ENCODE results near the gene STXBP1.

Gene STXBP1

DNA sequence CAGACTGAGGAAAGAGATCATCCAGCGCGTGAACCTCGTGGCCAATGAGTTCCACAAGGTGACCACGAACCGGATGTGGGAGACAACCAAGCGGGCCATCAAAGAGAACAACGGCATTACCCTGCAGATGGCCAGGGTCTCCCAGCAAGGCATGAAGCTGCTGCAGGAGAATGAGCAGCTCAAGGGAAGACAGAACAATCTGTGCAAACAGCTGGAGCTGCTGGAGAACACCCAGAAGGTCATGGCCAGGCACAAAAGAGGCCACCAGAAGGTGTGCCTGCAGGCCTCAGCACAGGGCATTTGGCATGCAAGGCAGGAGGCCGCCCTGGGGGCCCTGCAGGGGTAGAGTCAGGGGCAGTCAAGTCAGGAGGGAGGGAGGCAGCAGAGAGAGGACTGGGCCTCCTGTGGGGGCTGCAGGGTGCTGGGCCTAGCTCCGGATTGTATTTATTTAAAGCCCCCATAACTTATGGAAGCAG lies 99.2 kb downstream of the STXBP1 start:
- no peak for DNase-seq

DNA sequence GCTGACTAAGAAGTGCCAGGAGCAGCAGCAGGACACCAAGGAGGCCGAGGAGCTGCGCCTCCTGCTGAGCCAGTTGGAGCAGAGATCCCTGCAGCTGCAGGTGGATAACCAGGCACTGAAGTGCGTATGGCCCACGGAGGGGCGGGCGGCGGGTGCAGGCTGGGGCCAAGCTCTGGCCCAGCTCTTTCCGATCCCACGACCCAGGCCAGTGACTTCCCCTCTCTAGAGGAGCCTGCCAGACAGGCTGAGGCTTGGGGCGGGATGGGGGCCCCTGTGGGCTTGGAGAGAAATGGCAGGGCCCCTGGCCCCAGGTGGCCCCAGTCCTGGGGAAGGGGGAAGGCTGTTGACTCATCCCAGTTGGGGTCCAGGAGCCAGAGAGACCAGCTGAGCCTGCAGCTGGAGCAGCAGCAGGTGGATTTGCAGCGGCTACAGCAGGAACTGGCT lies 99.8 kb downstream of the STXBP1 start:
- DNase-seq = no peak

DNA sequence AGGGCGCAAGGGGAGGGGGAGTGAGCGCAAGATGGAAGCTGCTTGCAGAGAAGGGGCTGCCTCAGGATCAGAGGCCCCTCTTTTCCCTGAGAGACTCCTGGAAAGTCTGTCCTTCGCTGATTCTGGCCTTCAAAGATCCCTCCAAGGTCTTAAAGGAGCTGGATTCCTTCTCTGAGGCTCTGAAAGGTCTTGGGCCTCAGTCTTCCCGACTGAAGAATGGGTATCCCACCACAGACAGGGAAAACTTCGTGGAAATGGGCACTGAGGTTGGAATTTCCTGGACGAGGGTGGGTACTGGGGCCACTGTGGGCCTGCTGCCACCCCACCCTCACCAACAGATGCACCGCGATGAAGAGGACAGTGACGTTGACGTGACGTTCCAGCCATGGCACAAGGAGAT lies 100.3 kb downstream of the STXBP1 start:
- DNase-seq = no peak

DNA sequence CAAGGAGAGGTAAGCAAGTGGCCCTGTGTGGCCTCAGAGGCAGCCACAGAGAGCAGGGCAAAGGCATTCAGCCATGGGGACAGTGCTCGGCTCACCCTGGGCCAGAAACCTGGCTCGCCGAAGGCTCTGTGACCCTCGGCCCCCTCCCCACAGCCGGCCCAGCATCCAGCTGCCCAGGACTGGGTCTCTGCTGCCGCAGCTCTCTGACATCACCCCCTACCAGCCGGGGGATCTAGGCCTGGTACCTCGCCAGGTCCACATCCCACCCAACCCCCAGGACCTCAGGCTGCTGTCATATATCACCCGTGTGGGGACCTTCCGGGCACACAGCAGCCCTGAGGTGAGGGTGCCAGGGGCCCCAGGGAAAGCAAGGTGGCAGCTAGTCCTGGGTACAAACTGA lies 100.8 kb downstream of the STXBP1 start:
- no peak for DNase-seq

DNA sequence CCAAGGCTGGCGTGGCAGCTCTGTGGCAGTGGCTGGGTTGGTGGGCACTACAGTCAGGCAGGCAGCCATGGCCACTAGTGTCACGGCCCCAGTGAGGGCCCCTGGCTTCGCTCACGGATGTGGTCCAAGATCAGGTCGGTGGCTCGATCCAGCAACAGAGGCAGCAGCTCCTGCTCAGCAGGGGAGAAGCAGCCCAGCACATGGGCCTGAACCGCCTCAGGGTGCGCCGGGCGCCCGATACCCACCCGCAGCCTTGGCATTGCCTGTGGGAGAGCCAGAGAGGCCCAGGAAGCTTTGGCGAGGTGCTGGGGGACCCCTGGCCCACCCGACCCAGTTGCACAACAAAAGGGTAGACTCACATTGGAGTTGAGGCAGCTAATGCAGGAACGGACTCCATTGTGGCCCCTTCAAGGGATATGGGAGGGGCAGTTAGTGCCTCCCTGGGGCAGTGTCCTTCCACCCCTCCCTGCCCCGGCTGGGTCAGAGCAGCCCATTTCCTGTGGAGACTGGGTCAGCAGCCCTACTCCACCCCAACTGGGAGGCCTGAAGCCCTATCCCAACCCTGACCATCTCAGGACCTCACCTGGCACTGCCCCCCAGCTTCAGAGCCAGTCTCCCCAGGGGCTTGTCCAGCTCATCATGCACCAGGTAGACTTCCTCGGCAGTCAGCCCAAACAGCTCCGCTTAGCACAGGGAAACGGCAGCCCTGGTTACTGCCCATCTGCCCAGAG lies 102.1 kb downstream of the STXBP1 start:
- no peak for DNase-seq

DNA sequence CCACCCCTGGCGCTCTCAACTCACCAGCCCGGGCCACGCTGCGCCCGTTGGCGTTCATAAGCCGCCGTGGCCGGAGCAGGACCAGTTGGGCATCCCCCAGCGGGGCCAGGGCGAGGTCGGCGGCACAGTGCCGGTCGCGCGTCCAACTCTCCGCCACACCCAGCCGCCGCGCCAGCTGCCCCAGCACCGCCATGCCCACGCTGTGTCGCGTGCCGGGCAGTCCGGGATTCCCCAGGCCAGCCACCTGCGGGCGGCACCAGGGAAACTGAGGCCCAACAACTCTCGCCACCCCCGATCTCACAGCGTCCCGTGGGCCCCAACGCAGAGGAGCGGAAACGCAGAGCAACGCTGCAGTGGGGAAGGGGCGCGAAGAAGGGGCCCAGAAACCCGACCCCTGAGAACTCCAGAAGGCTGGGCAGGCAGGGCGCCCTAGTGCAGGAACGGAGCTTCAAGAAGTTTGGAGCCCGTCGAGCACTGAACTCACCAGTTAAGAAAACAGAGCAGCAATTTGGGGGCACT lies 102.9 kb downstream of the STXBP1 start:
- DNase-seq = no peak

DNA sequence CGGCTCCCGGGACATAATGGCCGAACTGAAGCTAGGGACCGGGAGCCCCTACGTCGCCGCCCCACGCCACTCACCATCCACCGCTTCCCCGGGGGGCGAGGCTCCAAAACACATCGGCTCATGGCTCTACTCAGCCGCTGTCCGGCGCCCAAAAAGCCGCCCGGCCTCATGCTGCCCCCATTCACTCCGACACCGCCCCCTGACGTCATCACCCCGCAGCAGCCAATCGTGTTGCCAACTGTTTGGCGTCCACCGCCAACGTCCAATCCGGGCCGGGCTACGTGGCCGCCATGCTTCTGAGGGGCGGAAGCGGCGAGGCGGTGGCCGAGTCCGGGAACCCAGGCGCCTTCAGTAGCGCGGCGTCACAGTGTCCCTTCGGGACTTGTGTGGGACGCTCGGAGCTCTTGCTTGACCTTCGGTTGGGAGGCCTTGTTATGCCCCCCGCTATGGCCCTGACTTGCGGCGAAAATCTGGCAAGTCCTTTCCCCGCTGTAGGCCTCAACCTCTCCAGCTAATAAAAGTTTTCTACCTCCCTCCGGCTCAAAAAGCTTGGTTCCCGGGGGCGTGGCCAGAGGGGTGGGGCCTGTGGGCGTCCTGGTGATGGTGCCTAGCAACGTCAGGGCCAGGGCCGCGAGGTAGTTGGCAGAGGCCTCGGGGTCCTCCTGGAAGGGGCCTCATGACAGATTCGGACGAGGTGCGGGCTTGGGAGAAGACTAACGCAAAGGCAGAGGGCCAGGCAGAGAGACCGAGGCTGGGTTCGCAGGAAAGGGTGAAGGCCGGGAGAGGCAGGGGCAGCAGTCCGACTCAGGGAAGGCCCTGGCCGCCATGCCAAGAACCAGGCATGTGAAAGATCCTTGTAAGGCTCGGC lies 103.6 kb downstream of the STXBP1 start, which contains the start of the genes PTRH1 and TTC16:
PTRH1 (minus strand) TSS at position 194 of the 868 bp plus-strand sequence; CDS start at position 170, 24 bp downstream.
TTC16 (plus strand) TSS at position 610 of the 868 bp plus-strand sequence; CDS start at position 677, 67 bp downstream.
- DNase-seq = peak; percentile 77 to 98 (median 94)

DNA sequence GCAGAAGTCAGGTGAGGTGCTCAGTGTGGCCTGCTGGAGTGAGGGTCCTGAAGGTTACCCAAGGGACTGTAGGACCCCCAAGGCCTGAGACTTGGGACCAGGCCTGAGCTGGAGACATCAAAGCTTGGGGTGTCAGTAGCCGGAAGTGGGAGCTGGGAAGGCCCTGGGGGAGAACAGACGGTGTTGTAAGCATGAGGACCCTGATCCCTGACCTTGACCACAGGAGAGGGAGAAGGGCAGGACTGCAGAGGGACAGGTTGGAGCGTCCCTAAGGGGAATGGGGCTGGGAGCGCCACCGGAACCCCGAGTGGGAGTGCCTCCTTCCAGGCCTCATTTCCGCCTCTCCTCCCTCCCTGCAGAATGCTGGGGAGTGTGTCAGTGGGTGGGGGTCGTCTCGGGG lies 104.3 kb downstream of the STXBP1 start:
- no peak for DNase-seq

DNA sequence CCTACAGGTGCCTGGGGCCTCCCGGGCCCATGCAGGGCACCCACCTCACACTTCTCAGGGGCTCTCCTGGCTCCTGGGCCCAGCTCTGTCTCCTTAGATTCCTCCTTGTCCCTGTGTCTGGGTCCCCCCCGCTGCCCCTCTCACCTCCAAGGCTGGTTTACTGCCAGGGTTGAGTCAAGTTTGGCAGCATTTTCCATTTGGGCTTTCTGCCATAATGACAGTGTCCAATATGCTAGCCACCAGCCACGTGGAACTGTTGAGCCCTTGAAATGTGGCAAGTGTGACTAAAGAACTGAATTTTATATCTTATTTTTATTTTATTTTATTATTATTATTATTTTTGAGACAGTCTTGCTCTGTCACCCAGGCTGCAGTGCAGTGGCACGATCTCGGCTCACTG lies 105.7 kb downstream of the STXBP1 start:
- peak in 6 of 58 donors; percentile 15 to 37 (median 26) for DNase-seq

DNA sequence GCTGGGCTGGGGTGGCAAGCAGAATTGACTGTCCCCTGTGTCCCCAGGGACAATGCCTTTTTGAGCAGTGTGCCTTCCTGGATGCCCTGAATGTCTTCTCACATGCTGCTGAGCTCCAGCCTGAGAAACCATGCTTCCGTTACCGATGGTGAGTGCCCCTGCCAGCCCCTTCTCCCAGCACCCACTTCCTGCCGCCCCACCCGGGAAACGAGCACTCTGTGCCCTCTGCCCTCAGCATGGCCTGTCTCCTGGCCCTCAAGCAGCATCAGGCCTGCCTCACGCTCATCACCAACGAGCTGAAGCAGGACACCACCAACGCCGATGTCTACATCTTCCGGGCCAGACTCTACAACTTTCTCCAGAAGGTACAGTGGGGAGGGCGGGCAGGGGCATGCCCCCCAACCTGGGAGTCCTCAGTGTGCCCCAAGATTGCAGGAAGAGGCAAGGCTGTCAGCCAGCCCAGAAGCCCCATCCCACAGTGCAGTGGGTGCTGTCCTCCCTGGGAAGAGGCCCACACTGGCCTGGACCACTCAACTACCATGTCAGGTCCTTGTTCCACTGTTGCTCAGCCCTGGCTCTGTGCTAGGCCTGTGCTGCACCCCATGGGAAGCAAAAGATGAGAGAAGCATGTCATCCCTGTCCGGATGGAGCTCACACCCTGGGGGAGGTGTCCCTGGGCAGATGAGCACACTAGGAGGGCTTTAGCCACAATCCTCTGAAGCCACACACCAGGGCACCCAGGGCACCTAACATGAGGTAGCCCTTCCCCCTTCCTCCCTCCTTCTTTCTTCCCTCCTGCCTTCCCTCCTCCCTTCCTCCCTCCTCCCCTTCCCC lies 108.2 kb downstream of the STXBP1 start:
- peak in 2 of 58 donors; percentile 16 to 18 for DNase-seq

DNA sequence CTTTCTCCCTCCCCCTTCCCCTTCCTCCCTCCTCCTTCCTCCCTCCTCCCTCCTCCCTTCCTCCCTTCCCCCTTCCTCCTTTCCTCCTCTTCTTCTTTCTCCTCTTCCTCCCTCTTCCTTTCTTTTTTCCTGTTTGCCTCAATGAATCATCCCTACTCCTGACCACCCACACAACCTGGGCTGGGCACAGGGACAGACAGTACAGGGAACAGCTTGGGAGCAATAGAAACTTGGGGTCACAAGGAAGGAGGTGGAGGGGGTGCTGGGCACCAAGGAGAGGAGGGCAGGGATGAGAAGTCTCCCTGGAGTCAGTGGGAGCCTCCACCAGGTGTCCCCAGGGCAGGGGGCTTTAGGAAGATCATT lies 108.8 kb downstream of the STXBP1 start:
- DNase-seq = no peak

DNA sequence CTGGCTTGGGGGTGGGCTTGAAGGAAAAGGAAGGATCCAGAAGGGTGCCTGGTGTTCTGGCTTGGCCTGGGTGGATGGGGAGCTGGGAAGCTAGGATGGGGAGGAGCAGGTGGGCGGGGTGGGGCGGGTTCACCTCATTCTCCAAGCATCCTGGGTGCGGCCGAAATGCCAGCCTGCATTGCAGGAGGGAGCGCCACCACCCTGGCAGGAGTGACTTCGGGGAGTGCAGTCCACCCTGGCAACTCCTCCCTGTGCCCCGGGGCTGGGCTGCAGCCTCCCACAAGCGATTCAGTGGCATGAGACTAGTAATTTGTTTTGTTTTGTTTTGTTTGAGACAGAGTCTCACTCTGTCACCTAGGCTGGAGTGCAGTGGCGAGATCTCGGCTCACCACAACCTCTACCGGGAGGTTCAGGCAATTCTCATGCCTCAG lies 109.3 kb downstream of the STXBP1 start:
- DNase-seq = peak in 1 of 58 donors; percentile 29

DNA sequence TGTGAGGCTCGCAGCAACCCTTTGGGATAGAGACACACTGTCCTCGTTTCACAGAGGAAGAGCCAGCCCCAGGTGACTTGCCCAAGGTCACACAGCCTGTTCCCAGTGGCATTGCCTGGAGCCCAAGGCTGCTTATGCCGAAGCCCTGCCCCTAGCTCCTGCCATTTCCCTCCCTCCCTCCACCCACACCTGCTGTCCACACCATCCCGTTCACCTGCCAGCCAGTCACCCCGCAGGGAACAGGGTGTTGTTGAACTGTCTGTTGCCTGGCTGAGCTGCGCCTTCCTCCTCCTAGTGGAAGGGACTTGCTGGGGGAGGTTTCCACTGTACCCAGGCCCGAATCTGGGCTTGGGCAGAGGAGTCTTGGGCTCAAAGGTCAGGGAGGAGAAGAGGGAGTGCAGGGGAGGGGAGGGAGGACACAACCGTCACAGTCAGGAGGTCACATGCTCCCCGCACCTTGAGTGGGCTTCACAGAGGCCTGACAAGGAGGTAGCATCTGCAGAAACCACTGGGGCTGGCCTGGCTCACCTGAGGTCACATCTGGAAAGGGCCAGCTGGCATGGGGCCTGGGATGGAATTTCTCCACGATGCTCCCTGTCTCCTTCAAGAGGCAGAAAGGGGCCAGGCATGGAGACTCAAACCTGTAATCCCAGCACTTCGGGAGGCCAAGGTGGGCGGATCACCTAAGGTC lies 110.1 kb downstream of the STXBP1 start:
- no peak for DNase-seq

DNA sequence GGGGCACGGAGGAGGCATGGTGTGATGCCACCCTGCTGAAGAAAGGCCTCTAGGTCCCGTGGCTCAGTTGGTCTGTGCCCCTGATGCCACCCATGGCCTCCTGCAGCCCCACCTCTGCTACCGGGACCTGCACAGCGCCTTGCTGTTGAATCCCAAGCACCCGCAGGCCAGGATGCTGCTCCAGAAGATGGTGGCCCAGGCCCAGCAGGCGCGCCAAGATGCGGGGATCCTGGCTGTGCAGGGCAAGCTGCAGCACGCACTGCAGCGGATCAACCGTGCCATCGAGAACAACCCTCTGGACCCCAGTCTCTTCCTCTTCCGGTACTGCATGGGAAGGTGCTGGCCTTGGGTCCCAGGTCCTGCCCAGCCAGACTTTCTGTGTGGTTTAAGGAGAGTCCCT lies 110.9 kb downstream of the STXBP1 start:
- no peak for DNase-seq

DNA sequence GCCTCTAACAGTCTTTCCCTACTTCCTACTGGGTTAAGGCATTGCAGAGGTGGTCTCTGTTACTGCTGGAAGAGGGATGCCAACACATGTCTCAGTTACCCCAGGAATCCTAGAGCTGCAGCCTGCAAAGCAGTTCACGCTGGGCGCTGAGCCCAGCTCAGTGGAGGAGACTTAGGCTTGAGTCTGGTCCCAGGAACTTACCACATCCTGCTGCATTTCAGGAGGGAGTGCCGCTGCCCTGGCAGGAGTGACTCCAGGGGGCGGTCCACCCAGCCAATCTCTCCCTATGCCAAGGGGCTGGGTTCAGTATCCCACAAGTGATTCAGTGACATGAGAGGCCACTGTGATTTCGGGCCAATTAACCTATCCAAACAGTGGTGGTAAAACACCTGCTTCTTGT lies 111.4 kb downstream of the STXBP1 start:
- DNase-seq = no peak

DNA sequence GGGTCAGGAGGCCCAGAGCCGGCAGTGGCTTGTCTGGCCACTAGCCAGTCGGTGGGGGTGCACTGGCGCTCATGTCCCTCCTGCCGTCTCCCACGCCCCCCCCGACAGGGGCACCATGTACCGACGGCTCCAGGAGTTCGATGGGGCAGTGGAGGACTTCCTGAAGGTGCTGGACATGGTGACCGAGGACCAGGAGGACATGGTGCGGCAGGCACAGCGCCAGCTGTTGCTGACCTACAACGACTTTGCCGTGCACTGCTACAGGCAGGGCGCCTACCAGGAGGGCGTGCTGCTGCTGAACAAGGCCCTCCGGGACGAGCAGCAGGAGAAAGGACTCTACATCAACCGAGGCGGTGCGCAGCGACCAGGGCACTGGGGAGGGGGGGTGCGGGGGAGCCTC lies 111.9 kb downstream of the STXBP1 start:
- DNase-seq = no peak

DNA sequence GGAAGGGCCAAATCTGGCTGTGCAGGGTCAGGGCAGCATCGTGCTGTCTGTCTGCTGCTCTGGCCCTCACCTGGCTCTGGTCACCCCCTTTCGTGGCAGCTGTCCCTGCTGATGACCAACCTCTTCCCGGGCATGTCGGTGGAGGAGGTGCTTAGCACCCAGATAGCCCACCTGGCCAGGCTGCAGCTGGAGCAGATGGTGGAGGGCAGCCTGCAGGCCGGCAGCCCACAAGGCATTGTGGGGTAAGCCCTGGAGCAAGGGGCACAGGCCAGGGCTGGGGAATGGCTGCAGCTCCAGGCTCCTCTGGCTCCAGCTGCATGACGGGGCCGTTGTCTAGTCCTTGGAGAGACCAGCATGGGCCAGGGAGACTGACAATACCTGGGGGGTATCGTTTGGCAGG lies 114.8 kb downstream of the STXBP1 start:
- DNase-seq = no peak

DNA sequence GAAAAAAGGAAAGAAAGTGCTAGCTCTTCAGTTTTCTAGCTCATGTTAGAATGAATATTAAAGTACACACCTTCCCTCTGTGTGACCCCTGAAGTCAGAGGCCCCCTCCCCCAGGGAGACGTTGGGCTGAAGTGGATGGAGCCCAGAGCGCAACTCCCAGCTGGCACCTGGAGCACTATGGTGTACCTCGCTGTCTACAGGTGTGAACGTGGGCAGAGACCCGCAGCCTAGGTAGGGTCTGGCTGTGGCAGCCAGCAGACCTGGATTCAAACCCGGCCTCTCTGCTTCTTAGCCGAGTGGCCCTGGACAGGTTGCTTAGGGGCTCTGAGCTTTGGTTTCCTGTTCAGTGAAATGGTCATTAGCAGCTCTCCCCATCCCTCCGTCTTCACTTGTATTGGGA lies 116.7 kb downstream of the STXBP1 start:
- DNase-seq = no peak

DNA sequence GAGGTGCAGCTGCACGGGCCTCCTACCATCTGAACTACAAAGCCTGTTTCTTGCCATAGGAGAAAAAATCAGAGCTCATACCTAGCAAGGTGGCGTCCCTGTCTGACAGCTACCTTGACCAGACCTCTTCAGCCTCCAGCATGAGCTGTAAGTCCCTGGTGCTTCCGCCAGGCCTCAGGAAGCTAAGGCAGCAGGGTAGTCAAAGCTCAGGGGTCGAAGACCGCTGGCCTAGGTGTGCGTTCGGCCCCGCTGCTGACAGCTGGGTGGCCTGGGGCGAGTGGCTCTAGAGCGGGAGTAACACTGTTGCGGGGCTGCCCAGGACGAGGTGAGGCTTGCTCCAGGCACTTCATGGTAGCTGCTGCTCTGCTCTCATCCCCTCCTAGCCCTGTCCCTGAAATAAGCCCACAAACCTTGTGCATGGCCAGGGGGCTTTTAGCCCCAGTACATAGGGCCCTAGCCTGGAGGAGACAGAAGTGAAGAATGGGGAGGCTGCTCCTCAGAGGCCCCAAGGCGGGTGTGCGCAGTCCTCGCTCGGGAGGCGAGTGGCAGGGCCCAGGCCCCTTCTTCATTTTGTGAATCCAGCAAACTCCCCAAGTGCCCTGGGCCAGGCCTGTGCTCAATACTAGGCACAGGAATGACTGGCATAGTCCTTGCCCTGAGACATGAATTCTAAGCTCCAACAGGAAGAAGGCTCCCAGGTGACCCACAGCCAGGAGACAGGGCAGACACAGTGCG lies 117.6 kb downstream of the STXBP1 start:
- no peak for DNase-seq

DNA sequence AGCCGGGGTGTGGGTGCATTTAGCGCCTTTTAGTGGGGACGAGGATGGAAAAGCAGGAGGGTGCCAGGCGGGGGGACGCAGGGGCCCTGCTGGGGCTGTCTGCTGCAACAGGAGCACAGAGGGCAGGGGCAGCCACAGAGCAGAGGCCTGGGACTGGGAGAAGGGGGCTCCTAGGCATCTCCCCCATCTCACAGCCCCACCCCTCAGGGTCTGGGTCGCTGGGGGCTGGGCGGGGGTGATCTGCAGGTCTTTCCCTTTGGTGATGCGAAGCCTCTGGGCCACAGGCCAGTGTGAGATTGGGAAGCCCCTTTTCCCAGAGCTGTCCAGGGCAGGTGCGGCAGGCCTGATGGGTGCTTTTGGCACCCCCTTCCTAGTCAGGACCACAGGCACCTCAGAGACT lies 118.2 kb downstream of the STXBP1 start:
- DNase-seq = no peak
